Trophoblast cell (in vitro differentiated cells and primary cell): Measurements from ENCODE around the gene CDC42EP2. TPM values are rescaled to one million over a fixed set of nuclear protein-coding genes. Genes with fewer than 3 reads are reported as not detected.

Source experiments
- DNase-seq, 2 donors: peaks; one replicate each; pipeline ENCODE4 v3.0.0-alpha.2; 2016
- H2AFZ ChIP-seq: 2 replicates; pipeline ENCODE4 v1.6.1; 2013; ENCODE audit warnings: low read length, moderate library complexity, mild to moderate bottlenecking; ENCODE audit not compliant: insufficient read depth, poor library complexity
- H2AK5ac ChIP-seq: 2 replicates; pipeline ENCODE4 v1.6.1; 2013; ENCODE audit warnings: mild to moderate bottlenecking, low read length
- H2BK120ac ChIP-seq: 2 replicates; pipeline ENCODE4 v1.6.1; 2013; ENCODE audit warnings: low read length, mild to moderate bottlenecking, moderate library complexity; ENCODE audit not compliant: insufficient read depth, poor library complexity
- H2BK12ac ChIP-seq: 2 replicates; pipeline ENCODE4 v1.6.1; 2013; ENCODE audit warnings: mild to moderate bottlenecking, low read length, moderate library complexity
- H2BK5ac ChIP-seq: 2 replicates; pipeline ENCODE4 v1.6.1; 2013; ENCODE audit warnings: low read length, low read depth, moderate library complexity, mild to moderate bottlenecking; ENCODE audit not compliant: poor library complexity
- H3K14ac ChIP-seq: 2 replicates; pipeline ENCODE4 v1.6.1; 2013; ENCODE audit warnings: mild to moderate bottlenecking, low read length
- H3K18ac ChIP-seq: 2 replicates; pipeline ENCODE4 v1.6.1; 2013; ENCODE audit warnings: mild to moderate bottlenecking, low read length
- H3K23ac ChIP-seq: 2 replicates; pipeline ENCODE4 v1.6.1; 2013; ENCODE audit warnings: low read length
- H3K27ac ChIP-seq: 2 replicates; pipeline ENCODE4 v1.5.1; 2013; ENCODE audit warnings: low read depth, mild to moderate bottlenecking, inconsistent platforms, low read length, moderate library complexity
- H3K27me3 ChIP-seq: 2 replicates; pipeline ENCODE4 v1.6.1; 2013; ENCODE audit warnings: inconsistent platforms, mild to moderate bottlenecking, low read length, moderate library complexity; ENCODE audit not compliant: insufficient read depth
- H3K36me3 ChIP-seq, 2 experiments: 1 replicate in 1 of 2; 2 replicates in 1 of 2; pipeline ENCODE4 v1.6.1; 2013; ENCODE audit warnings: low read length in 2 of 2, mild to moderate bottlenecking in 2 of 2, moderate library complexity in 1 of 2; ENCODE audit not compliant: insufficient read depth in 2 of 2, control insufficient read depth in 1 of 2
- H3K4ac ChIP-seq: 2 replicates; pipeline ENCODE4 v1.6.1; 2013; ENCODE audit warnings: low read depth, mild to moderate bottlenecking, low read length, moderate library complexity
- H3K4me1 ChIP-seq, 2 experiments: 1 replicate in 1 of 2; 2 replicates in 1 of 2; pipeline ENCODE4 v1.6.1; 2013; ENCODE audit warnings: low read length in 2 of 2, mild to moderate bottlenecking in 2 of 2, moderate library complexity in 1 of 2; ENCODE audit not compliant: insufficient read depth in 2 of 2, control insufficient read depth in 1 of 2
- H3K4me2 ChIP-seq: 2 replicates; pipeline ENCODE4 v1.6.1; 2013; ENCODE audit warnings: inconsistent platforms, mild to moderate bottlenecking, low read length, moderate library complexity
- H3K4me3 ChIP-seq: 2 replicates; pipeline ENCODE4 v1.5.1; 2013; ENCODE audit warnings: mild to moderate bottlenecking, low read depth, low read length, inconsistent platforms
- H3K79me1 ChIP-seq: one replicate; pipeline ENCODE4 v1.6.1; 2013; ENCODE audit warnings: low read length
- H3K79me2 ChIP-seq: 2 replicates; pipeline ENCODE4 v1.6.1; 2013; ENCODE audit warnings: low read length, mild to moderate bottlenecking; ENCODE audit not compliant: control insufficient read depth, insufficient read depth, poor library complexity
- H3K9ac ChIP-seq: 2 replicates; pipeline ENCODE4 v1.6.1; 2013; ENCODE audit warnings: mild to moderate bottlenecking, low read length
- H3K9me3 ChIP-seq: 2 replicates; pipeline ENCODE4 v1.6.1; 2013; ENCODE audit warnings: low read depth, mild to moderate bottlenecking, control low read depth, inconsistent platforms, low read length; ENCODE audit not compliant: insufficient read depth
- H4K12ac ChIP-seq: 2 replicates; pipeline ENCODE4 v1.6.1; 2013; ENCODE audit warnings: low read depth, mild to moderate bottlenecking, low read length, moderate library complexity
- H4K8ac ChIP-seq: 2 replicates; pipeline ENCODE4 v1.6.1; 2013; ENCODE audit warnings: low read depth, mild to moderate bottlenecking, low read length, moderate library complexity
- H4K91ac ChIP-seq: one replicate; pipeline ENCODE4 v1.6.1; 2013; ENCODE audit warnings: low read depth, mild to moderate bottlenecking, low read length, moderate library complexity
- WGBS: extraction: QIAGEN DNeasy Blood & Tissue Kit; methylation state at CpG from one replicate; pipeline ENCODE4 v1.1.7; 2013; ENCODE audit warnings: missing lambda C conversion rate; ENCODE audit not compliant: insufficient read length, insufficient coverage; ENCODE audit errors: extremely low coverage; 5-methylcytosine and 5-hydroxymethylcytosine counted together
- polyA plus RNA-seq: library from polyadenylated mRNA; stranded (reverse); fragments of 200-250 nt; gene quantifications from 2 replicates; pipeline ENCODE4 v1.2.3, GENCODE V29; 2013

The CDC42EP2 gene
- polyA plus RNA-seq, result 7.2 and 7.7 TPM in 2 replicates

DNA sequence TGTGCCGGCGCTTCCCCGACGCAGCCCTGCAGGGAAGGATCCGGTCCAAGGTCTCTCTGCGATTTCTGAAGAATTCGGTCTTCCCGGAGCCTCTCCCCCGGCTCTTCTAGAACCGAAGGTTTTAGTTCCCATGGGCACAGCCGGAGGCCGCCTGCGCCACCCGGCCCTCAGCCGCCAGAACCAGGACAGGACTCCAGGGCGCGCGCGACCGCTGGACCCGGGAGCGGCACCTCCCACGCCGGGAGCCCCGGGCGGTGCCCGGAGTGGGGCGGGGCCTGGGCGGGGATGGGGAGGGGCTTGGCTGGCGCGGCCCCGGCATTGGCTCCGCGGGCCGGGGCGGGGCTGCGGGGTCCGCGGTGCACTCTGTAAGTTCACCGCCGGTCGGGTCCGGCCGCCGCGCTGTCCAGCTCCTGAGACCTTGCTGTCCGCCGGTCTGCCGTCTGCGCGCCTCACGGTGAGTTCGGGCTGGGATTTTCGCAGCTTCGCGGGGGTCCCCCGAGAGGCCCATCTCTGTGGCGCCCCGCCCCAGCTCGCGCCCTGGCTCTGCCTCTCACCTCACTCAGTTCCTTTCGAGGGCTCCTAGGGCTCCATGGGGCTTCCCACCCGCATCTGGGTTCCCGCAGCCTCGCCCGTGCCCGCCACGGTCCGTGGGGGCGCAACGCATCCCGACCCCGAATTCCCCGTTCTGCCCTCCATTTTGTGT lies at the start of gene CDC42EP2:
Gene CDC42EP2, plus strand, starts transcription at position 366 of the 703 bp plus-strand sequence. CDS start 6,033 bp downstream, outside the sequence.
- Histone ChIP-seq H3K4me3 (peak within 1 kb of the TSS; percentile 84), H3K79me2 (no peaks in the 10 kb centered on the region)
- WGBS, result no CpG with 5 or more reads among the region's 74 CpGs

DNA sequence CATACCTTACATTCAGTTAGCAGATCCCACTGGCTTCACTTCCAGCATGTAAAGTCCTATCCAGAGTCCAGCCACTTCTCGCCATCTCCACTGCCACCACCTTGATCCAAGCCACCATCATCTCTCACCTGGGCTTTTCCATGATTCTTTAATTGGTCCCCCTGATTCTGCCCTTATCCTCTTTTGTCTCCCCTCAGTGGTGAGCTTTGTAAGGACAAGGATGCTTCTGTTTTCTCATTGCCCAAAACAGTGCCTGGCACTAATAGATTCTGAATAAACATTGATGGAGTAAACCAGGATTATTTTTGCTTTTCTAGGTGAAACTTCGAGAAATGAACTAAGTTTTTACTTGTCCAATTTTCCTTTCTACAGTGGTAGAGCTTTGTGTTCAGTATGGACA lies 48.5 kb upstream of the CDC42EP2 start:
- Histone ChIP-seq H3K18ac (no peak overlapping the region), H3K9ac (no peak overlapping the region), H4K12ac (no peak overlapping the region), H3K4me1 (peaks cover 0 to 5% of the 10 kb centered on the region in 2 experiments), H2BK120ac (no peak overlapping the region), H3K79me1 (peaks cover 9% of the 10 kb centered on the region), H3K14ac (no peak overlapping the region), H2AK5ac (no peak overlapping the region), H3K4me2 (no peak overlapping the region), H4K8ac (no peak overlapping the region), H3K27ac (no peak overlapping the region), H3K9me3 (no peaks in the 10 kb centered on the region), H3K79me2 (peaks cover 8% of the 10 kb centered on the region), H3K4me3 (no peak overlapping the region), H4K91ac (no peak overlapping the region), H2BK12ac (no peak overlapping the region), H3K23ac (no peak overlapping the region), H2BK5ac (no peak overlapping the region), H3K27me3 (no peaks in the 10 kb centered on the region), H3K4ac (no peak overlapping the region), H3K36me3 (peaks cover 17 to 28% of the 10 kb centered on the region in 2 experiments), H2AFZ (no peak overlapping the region)
- no peak for DNase-seq
- no CpG with 5 or more reads among the region's 2 CpGs for WGBS

More for the DNA sequence above, at the start of gene CDC42EP2:
- Histone ChIP-seq H3K27ac (peak within 1 kb of the TSS; percentile 27), H2AFZ (peak within 1 kb of the TSS; percentile 48), H2AK5ac (no peak within 1 kb of the TSS), H4K12ac (peak within 1 kb of the TSS; percentile 56), H4K91ac (peak within 1 kb of the TSS; percentile 43), H3K9me3 (peaks cover 2% of the 10 kb centered on the region), H3K4me1 (peaks cover 12 to 14% of the 10 kb centered on the region in 2 experiments), H3K9ac (peak within 1 kb of the TSS; percentile 75), H3K36me3 (no peaks in the 10 kb centered on the region), H3K18ac (peak within 1 kb of the TSS; percentile 49), H3K27me3 (no peaks in the 10 kb centered on the region), H4K8ac (peak within 1 kb of the TSS; percentile 32), H3K14ac (peak within 1 kb of the TSS; percentile 45), H3K4ac (no peak within 1 kb of the TSS), H3K4me2 (peak within 1 kb of the TSS; percentile 94), H3K79me1 (peaks cover 6% of the 10 kb centered on the region), H2BK120ac (peak within 1 kb of the TSS; percentile 18), H2BK5ac (no peak within 1 kb of the TSS), H3K23ac (no peak within 1 kb of the TSS), H2BK12ac (no peak within 1 kb of the TSS)
- peak; percentile 83 to 91 for DNase-seq

GRCh38 chr11:65274735-65275682 lies 39.7 kb upstream of the CDC42EP2 start:
- Histone ChIP-seq H3K79me1 (peaks cover 9% of the 10 kb centered on the region), H3K23ac (no peak overlapping the region), H3K27me3 (no peaks in the 10 kb centered on the region), H2BK5ac (no peak overlapping the region), H3K27ac (peak overlapping the region; percentile 0), H2AK5ac (no peak overlapping the region), H2AFZ (no peak overlapping the region), H4K12ac (no peak overlapping the region), H3K4me3 (no peak overlapping the region), H3K14ac (no peak overlapping the region), H3K36me3 (peaks cover 14 to 15% of the 10 kb centered on the region in 2 experiments), H3K18ac (no peak overlapping the region), H2BK12ac (no peak overlapping the region), H3K4me2 (no peak overlapping the region), H4K91ac (no peak overlapping the region), H3K4ac (no peak overlapping the region), H3K4me1 (peaks cover 9 to 13% of the 10 kb centered on the region in 2 experiments), H4K8ac (no peak overlapping the region), H3K9ac (no peak overlapping the region), H2BK120ac (no peak overlapping the region), H3K79me2 (no peaks in the 10 kb centered on the region), H3K9me3 (no peaks in the 10 kb centered on the region)
- WGBS, result no CpG with 5 or more reads among the region's 6 CpGs
- DNase-seq, result peak; percentile 83 to 96

DNA sequence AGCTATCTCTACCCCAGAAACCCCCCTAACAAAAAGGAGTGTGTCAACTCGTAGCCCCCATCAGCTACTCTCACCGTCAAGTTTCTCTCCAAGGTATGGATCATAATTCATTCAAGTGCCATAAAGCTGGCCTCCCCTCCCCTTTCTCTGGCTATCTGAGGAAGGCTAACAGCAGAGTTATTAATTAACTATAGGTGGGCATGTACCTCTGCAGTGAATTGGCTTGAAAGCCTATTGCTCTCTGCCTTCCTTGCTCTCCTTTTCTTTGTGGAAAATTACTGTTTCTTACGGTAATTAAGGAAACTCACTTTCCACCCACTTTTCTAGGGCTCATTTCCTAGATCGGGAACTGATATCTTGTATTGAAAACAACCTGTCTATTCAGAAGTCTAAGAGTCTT lies 38.8 kb upstream of the CDC42EP2 start:
- Histone ChIP-seq H3K27me3 (no peaks in the 10 kb centered on the region), H3K9ac (no peak overlapping the region), H2AFZ (no peak overlapping the region), H3K18ac (no peak overlapping the region), H3K79me2 (no peaks in the 10 kb centered on the region), H2BK120ac (no peak overlapping the region), H3K23ac (no peak overlapping the region), H4K91ac (peak overlapping the region; percentile 70), H3K4me1 (peaks cover 14 to 18% of the 10 kb centered on the region in 2 experiments), H3K79me1 (peaks cover 9% of the 10 kb centered on the region), H3K14ac (peak overlapping the region; percentile 69), H2BK5ac (no peak overlapping the region), H3K9me3 (no peaks in the 10 kb centered on the region), H3K36me3 (peaks cover 11 to 14% of the 10 kb centered on the region in 2 experiments), H4K8ac (peak overlapping the region; percentile 45), H2AK5ac (no peak overlapping the region), H3K27ac (no peak overlapping the region), H4K12ac (no peak overlapping the region), H3K4ac (no peak overlapping the region), H2BK12ac (no peak overlapping the region), H3K4me2 (no peak overlapping the region), H3K4me3 (no peak overlapping the region)
- no peak for DNase-seq
- WGBS, result no CpG with 5 or more reads among the region's 4 CpGs
